Measurements from ENCODE around the gene ESYT1. TPM values are rescaled to one million over a fixed set of nuclear protein-coding genes. Genes with fewer than 3 reads are reported as not detected.

Gene ESYT1
- total and polyA plus RNA-seq, 9 of the 15 experiments (the other 6 are each of a cell fraction or from before 2014, with no cell fraction given) = 132 to 420 (median 164) TPM

DNA sequence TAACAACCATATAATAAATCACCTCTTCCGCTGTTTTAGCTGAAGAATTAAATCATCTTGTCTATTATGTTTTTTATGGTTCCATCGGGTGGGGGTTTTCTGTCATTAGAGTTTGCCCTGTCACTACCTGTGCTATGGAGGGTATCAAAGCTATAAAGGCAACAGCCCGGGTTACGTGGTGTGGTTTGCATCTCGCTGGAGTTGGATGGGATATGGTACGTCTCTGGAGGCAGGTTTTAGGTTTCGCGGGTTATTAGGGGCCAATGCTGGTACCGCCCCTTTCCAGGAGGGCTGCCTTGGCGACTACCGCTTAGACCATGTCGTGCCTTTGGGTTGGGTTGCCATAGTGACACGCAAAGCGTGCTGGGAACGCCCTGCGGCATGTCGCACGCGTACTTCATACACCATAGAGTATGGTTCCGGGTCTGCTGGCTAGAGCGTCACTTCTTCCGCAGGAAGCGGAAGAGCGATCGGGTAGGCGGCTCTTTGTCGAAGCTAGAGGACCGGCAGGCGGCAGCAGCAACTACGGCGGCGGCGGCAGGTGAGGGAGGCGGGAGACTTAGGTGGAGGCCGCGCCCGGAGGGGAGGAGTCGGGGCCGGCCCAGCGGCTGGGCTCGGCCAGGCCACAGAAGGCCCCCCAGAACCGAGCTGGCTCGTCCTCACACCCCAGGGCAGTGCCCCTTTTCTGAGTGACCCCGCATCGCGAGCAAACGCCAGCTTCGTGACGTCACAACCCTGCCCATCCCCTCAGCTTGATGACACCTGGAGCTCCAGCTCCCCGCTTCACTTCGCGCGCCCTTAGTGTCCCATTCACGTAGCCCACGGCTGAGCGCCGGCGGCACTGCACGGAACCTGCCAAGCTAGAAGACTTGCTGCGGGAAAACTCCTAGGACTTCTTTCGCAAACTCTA lies 10.0 kb upstream of the ESYT1 start, which contains the start of gene ZC3H10 (continued):
- TF ChIP-seq FUS (optimal IDR thresholded peaks at IDR 0.05; ENCODE audit: low read depth, low read length) (peak; percentile 86), EP400 (IDR thresholded peaks at IDR 0.05) (peak; percentile 93), ESRRA (IDR thresholded peaks at IDR 0.05; ENCODE audit: borderline replicate concordance, low read depth) (peak; percentile 79), ETV5 (CRISPR knock-in tag; IDR thresholded peaks at IDR 0.05; ENCODE audit: low read depth) (peak; percentile 96), RAD21 (CRISPR knock-in tag; conservative IDR thresholded peaks at IDR 0.05 in 1 of 2, IDR thresholded peaks at IDR 0.05 in 1 of 2) (peak; percentile 14 to 44; a peak in 3 of 4 replicates), TEAD4 (IDR thresholded peaks at IDR 0.05; ENCODE audit: low read length) (peak; percentile 73), TEAD4 (CRISPR knock-in tag; IDR thresholded peaks at IDR 0.05; ENCODE audit: borderline replicate concordance) (no peak), SIRT6 (IDR thresholded peaks at IDR 0.05; ENCODE audit: low read depth, low read length) (peak; percentile 52), GABPB2 (CRISPR knock-in tag; conservative IDR thresholded peaks at IDR 0.05) (peak; percentile 84; the same call in 1 of the 2 replicates), HNRNPH1 (optimal IDR thresholded peaks at IDR 0.05; ENCODE audit: low read depth, low read length) (no peak), TCF3 (CRISPR knock-in tag; IDR thresholded peaks at IDR 0.05) (peak; percentile 35; the same call in 1 of the 2 replicates), LARP7 (IDR thresholded peaks at IDR 0.05) (0 out of 2 replicates have a peak, but pooled peaks have one; percentile 58)
- TF ChIP-seq, protein P1, sequence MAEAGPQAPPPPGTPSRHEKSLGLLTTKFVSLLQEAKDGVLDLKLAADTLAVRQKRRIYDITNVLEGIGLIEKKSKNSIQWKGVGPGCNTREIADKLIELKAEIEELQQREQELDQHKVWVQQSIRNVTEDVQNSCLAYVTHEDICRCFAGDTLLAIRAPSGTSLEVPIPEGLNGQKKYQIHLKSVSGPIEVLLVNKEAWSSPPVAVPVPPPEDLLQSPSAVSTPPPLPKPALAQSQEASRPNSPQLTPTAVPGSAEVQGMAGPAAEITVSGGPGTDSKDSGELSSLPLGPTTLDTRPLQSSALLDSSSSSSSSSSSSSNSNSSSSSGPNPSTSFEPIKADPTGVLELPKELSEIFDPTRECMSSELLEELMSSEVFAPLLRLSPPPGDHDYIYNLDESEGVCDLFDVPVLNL (CRISPR knock-in tag; IDR thresholded peaks at IDR 0.05; ENCODE audit: low read depth) = peak; percentile 90
- TF ChIP-seq, protein P2, sequence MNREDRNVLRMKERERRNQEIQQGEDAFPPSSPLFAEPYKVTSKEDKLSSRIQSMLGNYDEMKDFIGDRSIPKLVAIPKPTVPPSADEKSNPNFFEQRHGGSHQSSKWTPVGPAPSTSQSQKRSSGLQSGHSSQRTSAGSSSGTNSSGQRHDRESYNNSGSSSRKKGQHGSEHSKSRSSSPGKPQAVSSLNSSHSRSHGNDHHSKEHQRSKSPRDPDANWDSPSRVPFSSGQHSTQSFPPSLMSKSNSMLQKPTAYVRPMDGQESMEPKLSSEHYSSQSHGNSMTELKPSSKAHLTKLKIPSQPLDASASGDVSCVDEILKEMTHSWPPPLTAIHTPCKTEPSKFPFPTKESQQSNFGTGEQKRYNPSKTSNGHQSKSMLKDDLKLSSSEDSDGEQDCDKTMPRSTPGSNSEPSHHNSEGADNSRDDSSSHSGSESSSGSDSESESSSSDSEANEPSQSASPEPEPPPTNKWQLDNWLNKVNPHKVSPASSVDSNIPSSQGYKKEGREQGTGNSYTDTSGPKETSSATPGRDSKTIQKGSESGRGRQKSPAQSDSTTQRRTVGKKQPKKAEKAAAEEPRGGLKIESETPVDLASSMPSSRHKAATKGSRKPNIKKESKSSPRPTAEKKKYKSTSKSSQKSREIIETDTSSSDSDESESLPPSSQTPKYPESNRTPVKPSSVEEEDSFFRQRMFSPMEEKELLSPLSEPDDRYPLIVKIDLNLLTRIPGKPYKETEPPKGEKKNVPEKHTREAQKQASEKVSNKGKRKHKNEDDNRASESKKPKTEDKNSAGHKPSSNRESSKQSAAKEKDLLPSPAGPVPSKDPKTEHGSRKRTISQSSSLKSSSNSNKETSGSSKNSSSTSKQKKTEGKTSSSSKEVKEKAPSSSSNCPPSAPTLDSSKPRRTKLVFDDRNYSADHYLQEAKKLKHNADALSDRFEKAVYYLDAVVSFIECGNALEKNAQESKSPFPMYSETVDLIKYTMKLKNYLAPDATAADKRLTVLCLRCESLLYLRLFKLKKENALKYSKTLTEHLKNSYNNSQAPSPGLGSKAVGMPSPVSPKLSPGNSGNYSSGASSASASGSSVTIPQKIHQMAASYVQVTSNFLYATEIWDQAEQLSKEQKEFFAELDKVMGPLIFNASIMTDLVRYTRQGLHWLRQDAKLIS (CRISPR knock-in tag; IDR thresholded peaks at IDR 0.05) = peak; percentile 99
- TF ChIP-seq, protein P3, sequence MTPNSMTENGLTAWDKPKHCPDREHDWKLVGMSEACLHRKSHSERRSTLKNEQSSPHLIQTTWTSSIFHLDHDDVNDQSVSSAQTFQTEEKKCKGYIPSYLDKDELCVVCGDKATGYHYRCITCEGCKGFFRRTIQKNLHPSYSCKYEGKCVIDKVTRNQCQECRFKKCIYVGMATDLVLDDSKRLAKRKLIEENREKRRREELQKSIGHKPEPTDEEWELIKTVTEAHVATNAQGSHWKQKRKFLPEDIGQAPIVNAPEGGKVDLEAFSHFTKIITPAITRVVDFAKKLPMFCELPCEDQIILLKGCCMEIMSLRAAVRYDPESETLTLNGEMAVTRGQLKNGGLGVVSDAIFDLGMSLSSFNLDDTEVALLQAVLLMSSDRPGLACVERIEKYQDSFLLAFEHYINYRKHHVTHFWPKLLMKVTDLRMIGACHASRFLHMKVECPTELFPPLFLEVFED (CRISPR knock-in tag; conservative IDR thresholded peaks at IDR 0.05) = peak; percentile 99

Data from K562 (cell line).